Pons (tissue), 1 donor: ENCODE measurements around the gene TESK1.
"Not testable (repeated sequence)": the region's sequence is repeated elsewhere in the genome, so short reads cannot be mapped to it uniquely, and the experiment has no call there.

Experiments used
- DNase-seq: peaks from one replicate; pipeline ENCODE4 v3.0.0-alpha.2; 2016; ENCODE audit warnings: low spot score

TESK1 gene

GRCh38 chr9:35615981-35616680 lies 11.1 kb downstream of the TESK1 start:
- DNase-seq: no peak

- DNase-seq: no peak
Observed at GRCh38 chr9:35616681-35617459, 11.8 kb downstream of the TESK1 start.

GRCh38 chr9:35617548-35617947 lies 12.5 kb downstream of the TESK1 start:
- no peak for DNase-seq

- no peak for DNase-seq
Observed at GRCh38 chr9:35618325-35618727, 13.3 kb downstream of the TESK1 start, which contains the start of gene CD72. Gene CD72, minus strand, starts transcription at chr9:35618413. Its CDS starts 110 bp downstream, at chr9:35618303.

GRCh38 chr9:35618854-35619799 lies 14.1 kb downstream of the TESK1 start:
- DNase-seq: no peak

GRCh38 chr9:35619800-35620158 lies 14.7 kb downstream of the TESK1 start:
- DNase-seq: no peak

GRCh38 chr9:35627575-35627974 lies 22.5 kb downstream of the TESK1 start:
- DNase-seq: no peak

- DNase-seq: no peak
Observed at GRCh38 chr9:35628389-35628991, 23.4 kb downstream of the TESK1 start.

GRCh38 chr9:35629597-35629996 lies 24.5 kb downstream of the TESK1 start:
- no peak for DNase-seq

- DNase-seq: no peak
Observed at GRCh38 chr9:35635730-35636129, 30.7 kb downstream of the TESK1 start.

- DNase-seq: peak; percentile 52
Observed at GRCh38 chr9:35636135-35636876, 31.2 kb downstream of the TESK1 start.

GRCh38 chr9:35636877-35637246 lies 31.8 kb downstream of the TESK1 start:
- not testable (repeated sequence) for DNase-seq

GRCh38 chr9:35637427-35637955 lies 32.4 kb downstream of the TESK1 start:
- DNase-seq: not testable (repeated sequence)

- DNase-seq: not testable (repeated sequence)
Observed at GRCh38 chr9:35638751-35639150, 33.7 kb downstream of the TESK1 start.

- not testable (repeated sequence) for DNase-seq
Observed at GRCh38 chr9:35639225-35639624, 34.2 kb downstream of the TESK1 start.

GRCh38 chr9:35639631-35640030 lies 34.6 kb downstream of the TESK1 start:
- no peak for DNase-seq

GRCh38 chr9:35640431-35640830 lies 35.4 kb downstream of the TESK1 start:
- not testable (repeated sequence) for DNase-seq

GRCh38 chr9:35641478-35641877 lies 36.4 kb downstream of the TESK1 start:
- DNase-seq: not testable (repeated sequence)

- DNase-seq: no peak
Observed at GRCh38 chr9:35643046-35643445, 38.0 kb downstream of the TESK1 start.

- not testable (repeated sequence) for DNase-seq
Observed at GRCh38 chr9:35645736-35646135, 40.7 kb downstream of the TESK1 start.

GRCh38 chr9:35646153-35646532 lies 41.1 kb downstream of the TESK1 start:
- DNase-seq: no peak
